GM19025 (cell line): ENCODE measurements around the gene NELFA.

Source experiments
- ATAC-seq: cut with Tn5 transposase; IDR thresholded peaks from one replicate; pipeline ENCODE4 v1.9.1; 2021; ENCODE audit warnings: mild to moderate bottlenecking, low read depth, moderate library complexity; ENCODE audit not compliant: unreplicated experiment

Gene NELFA

DNA sequence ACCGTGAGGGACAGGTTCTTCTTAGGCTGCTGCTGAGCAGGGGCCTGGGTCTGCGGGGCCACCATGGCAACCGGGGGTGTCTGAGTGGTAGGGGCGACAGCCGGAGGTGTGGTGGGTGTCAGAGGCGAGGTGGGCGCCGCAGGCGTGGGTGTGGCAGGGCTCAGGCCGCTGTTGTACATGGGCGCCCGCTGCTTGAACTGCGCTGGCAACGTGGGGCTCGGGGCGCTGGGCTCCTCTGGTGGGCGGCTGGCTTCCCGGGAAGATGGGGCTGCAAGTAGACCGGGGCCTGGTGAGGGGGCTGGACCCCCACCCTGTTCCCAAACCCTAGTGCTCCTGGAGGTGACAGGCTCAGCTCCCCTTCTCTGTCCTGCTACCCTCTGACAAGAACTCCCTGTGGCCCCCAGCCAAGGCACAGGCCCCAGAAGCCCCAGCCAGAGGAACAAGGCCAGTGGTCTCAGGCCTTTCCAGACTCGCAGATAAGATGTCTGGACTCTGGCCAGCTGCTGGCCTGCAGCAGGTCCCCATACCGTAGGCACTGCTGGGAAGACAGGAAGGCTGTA lies 24.8 kb downstream of the NELFA start:
- no peak for ATAC-seq

DNA sequence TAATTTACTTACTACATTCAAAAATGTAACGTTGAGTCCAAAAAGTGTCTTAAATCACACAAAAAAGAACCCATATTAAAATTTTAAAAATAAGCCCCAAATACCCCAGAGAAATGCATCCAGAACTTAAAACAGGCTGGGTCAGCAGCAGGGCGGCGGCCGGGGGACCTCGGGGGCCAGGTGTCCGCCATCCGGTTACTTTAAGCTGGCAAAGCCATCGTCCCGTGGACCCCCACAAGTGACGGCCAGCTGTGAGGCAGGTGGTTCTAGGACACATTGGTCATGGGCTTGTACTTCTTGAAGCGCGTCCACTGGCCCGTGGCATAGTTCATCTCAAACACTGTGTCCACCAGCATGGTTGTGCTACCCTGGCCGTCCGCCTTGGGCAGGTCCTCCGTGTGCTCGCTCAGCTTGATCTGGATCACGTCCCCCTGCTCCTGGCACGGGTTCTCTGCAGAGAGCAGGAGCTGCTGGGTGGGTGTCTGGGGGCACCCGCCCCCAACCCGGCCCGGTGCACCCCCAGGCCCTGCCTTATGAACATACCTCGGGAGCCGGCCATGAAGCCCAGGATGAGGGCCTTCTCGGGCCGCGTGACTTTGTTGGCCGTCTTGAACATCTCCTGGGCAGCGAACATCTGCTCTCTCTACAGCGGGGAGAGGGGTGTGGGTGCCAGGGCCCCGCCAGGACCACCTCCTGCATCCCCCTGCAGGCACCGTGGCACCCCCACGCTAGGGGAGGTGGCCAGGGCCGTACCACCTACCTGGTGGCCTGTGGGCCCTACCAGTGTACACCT lies 25.5 kb downstream of the NELFA start:
- ATAC-seq: no peak

DNA sequence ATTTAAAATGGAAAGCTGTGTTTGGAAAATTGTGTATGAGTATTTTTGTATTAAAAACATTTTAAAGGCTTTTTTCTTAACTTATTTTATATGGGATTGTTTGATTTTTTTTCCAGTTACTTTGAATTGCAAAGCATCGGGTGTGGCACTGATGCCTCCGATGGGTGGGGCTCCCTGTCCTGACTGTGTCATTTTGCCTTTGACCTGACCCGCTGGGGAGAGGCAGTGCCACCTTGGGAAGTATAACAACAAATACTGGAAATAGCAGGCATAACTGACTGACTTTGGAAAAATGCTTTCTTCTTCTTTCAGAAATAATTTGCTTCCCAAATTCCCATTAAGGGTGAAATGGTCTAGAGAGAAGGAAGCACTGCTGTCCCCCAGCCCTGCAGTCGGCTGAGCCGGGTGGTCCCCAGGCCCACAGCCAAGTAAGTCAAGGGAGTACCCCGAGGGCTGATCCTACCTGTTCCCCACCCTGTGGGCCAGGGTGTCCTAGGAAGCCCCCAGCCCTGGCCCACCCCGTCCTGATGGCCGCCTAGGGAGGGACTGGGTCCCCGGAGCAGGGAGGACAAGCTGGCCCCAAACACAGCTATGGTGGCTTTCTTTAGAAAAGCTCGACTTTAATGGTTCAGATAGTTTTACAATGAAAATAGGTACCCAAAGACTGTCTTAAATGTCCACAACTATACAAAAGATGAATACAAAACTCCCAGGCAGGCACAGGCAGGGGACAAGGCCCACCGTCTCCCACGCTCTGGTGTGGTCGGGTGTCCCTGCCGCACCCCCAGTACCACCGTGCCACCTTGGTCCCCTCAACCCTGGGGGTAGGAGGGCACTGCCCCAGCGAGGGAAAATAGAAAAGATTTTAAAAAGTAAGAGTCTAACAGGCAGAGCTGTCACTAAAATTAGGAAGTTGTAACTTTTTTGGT lies 26.4 kb downstream of the NELFA start:
- no peak for ATAC-seq

DNA sequence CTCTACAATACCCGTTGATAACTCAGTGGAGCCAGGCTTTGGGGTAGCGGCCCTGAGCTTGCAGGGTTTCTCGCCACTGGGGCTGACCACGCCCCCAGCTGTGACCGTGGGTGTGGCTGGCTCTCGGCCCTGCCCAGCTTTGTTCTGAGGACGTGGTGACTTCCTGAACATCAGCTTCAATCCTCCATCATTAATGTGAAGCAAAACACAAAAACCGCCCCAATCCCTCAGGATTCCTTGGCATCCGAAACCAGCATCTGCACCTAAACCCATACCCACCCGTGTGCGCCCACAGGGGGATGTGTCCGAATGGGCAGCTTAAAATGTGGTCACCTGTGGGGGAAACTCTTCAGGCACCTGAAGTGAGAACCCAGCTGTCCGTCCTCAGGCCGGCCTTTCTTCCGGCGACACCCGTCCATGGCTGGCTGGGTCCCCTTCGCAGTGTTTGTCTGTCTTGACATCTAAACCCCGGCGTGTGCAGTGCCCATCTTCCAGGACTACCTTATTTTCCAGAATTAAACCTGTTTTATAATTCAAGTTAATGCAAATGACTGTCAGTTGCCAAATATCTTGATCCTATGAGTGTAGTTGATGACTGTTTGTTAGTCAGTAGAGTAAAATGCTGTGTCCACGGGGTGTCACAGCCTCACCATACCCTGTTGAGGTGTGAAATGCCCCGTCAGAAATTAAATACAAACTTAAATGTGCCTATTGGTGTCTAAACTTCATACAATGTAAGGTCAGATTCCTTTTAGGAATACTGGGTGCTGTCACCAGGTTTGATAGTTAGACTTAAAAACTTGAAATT lies 27.3 kb downstream of the NELFA start:
- no peak for ATAC-seq

DNA sequence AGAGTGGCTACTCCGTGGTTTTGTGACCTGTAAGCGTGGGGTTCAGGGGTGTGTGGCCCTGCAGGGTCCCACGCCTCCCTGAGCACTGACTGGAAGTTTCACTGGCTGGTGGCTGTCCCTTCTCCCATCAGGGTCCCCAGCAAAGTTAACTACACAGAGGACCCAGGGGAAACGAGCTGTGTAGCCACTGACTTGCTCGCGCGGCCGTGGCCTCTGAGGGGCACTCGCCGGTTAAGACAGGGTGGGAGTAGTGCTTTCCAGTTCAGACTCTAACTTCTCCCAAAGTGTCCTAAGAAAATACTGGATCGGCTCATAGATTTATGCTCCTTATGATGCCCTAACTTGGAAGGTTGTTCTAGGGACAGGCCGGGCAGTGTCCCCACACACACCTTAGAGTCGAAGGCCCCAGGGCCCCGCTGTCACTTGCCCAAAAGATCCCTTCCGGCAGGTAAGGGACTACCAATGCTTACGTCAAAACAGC lies 28.2 kb downstream of the NELFA start:
- ATAC-seq: no peak

DNA sequence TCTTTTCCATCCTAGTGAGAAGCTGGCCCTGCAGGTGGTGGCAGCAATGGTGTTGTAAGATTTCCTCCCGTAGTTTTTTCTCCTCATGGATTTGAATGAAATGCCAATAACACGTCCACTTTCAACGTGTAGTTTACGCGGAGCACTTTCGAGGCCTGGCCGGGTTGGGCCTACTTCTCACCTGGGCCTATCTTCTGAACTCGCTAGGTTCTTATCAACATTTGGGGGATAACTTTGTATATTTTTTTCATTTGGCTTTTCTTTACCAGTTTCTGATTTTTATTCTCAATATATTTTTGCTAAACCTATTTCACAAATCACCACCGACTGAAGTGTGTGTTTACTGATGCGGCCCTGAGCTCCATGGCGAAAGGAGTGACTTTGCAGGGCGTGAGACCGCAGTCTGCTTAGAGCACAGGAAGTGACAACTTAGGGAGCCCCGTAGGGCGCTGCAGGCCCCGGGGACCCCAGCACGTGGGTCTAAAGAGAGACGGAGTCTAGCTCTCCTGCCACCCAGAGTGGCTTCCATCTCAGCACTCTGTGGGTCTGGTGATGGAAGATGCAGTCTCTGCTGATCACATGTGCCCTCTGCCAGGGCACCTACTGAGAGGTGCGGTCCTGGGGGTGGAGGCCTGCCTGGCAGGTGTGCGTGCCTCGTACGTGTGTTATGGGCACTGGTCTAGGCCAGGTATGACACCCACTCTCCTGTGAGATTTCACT lies 29.1 kb downstream of the NELFA start:
- no peak for ATAC-seq

DNA sequence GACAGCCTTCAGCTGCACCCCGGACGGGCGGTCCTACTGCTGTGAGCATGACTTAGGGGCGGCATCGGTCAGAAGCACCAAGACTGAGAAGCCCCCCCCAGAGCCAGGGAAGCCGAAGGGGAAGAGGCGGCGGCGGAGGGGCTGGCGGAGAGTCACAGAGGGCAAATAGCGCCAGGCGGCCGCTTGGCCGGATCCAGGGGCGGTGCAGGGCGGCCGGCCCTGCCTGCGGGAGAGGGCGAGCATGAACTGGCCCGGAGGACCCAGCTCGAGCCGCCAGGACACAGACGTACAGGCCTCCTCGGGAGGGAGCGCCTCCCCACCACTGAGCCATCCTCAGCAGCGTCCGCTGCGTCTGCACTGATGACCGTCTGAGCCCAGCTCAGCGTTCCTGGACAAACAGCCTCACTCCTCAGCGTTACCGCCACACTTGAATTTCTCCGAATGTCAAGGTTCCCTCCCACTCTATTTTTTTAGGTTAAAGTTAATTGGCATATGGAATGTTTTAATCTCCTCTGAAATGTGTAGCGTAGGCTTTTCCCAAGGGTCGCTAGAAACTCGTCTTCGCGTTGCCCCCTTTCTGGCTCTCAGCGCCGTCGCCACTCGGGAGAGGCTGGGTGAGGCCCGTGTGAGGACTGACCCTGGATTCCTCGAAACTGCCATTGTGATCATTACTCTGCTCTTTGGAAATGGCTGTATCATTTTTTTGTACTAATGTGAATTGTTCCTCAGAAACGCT lies 29.9 kb downstream of the NELFA start:
- ATAC-seq: no peak

DNA sequence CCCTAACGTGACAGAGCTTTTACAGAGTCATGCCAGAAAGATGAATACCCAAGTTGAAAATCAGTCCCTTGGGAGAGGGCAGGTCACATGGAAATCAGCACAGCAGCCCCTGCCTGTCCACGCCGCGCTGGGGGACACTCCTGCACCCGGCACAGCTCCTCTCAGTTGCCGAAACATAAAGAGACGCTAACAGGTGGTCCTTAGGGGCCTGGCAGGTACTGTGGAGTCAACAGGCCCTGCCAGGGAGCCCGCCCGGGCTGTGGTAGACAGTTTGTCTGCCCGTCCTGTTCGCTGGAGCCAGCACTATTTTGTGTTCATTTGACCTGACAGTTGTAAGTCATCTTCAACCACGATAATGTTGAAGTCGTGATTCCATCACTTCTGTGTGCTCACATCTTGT lies 30.5 kb downstream of the NELFA start:
- no peak for ATAC-seq

DNA sequence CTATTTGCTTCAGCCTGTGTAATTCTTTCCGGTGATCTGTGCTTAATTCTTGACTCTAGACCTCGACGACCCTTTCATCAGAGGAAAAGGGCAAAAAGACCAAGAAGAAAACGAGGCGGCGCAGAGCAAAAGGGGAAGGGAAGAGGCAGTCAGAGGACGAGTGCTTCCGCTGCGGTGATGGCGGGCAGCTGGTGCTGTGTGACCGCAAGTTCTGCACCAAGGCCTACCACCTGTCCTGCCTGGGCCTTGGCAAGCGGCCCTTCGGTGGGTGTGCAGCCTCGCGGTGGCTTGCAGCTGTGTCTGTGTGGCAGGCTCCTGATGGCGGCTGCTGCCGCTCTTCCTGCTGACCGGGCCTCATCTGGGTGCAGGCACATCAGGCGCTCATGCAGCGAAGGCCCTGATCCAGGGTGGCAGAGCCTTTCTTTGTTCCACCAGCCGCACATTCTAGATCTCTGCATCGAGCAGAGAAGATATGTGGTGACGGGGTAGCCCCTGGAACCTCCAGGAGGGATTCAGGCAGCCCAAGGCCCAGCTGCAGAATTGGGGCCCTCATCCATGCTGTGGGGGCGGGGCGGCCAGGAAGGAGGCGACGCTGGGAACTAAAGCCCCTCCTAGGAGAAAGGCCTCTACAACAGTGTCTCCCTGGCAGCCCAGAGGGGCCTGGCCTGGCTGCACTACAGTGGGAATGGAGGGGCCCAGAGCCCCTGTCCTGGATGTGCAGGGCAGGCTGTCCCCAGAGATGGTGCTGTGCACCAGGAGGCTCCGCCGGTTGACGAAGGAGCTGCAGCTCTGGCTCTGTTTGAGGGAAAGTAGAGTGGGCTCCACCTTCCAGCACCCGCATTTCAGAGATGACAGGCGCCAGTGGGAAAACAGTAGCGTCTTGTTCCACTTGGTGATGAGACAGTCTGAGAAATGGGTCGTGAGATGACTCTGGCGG lies 32.1 kb downstream of the NELFA start:
- no peak for ATAC-seq

DNA sequence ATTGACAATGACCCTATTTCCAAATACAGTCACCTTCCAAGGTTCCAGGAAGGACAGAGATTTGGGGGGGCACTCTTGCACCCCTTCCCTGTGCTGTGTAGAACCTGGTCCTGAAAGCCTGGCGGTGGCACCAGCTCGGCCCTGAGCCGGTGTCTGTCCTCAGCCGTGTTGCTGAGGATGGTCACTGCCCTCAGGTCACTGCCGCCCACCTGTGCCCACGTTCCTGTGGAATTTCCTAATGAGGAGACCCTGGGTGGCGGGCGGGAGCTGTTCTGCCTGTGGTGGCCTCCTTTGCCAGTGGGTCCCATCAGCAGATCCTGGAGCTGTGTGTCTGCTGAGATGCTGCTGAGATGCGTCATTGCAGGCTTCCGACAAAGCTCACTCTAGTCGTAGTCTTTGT lies 32.9 kb downstream of the NELFA start:
- no peak for ATAC-seq

DNA sequence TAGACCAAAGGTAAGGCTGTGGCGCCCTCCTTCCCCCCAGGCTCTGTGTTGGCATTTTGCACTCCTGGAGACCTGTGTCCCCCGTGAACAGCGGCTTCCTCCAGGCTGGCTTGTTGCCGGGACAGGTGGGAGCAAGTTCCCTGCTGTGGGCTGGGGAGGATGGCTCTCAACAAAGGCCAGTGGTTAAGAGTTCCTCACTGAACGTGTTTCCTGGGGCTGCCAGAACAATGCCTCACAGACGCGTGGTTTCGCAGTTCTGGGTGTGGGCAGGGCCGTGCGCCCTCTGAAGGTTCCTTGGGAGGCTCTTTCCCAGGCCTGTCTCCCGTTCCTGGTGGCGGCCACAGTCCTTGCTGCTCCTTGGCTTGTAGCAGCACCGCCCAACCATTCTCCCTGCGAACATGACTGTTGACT lies 33.4 kb downstream of the NELFA start:
- ATAC-seq: no peak

DNA sequence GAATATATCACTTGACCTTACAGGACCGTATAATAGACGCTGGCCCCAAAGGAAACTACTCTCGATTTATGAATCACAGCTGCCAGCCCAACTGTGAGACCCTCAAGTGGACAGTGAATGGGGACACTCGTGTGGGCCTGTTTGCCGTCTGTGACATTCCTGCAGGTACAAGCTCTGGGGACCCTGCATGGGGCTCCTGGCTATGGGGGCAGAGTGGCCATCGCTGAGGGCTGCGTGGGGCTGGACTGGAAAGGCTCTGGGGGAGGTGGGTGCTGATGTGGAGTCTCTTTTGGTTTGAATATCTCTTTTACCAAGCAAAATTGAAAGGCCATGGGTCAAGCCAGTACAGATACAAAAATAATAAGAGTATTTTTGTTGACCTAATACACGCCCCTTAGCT lies 33.9 kb downstream of the NELFA start:
- no peak for ATAC-seq

DNA sequence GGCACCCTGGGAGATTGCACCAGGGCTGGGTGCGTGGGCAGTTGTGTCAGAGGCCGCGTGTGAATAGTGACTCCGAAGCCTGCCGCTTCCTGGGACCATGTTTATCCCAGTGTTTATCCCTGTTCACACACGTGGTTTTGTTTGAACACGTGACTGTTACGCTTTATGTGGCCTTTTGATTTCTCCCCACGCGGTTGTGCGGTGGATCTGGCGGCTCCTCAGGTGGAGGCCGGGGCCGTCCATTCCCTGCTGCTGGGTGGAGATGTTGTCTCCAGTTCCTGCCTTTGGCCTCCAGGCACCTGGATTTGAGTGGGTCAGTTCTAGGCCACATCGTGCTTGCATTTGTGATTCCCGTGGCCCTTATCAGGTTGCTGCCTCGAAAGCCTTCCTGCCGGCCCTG lies 35.1 kb downstream of the NELFA start:
- ATAC-seq: no peak

DNA sequence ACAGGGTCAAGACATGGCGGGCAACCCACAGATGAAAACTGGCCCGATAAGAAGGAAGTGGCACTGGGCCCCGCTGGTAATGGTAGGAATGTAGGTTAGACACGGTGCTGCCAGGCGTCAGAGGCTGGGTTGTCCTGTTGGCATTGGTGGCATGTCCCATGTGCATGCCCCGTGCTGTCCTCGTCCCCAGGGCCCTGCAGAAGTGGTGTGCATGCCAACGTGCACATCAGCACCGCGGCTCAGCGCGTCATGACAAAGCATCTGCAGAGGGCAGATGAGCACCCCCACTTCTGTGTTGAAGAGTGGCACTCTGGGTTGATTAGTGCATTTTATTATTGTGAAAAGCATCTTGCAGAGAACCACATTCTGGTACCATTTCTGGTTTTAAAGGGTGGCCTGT lies 35.6 kb downstream of the NELFA start:
- ATAC-seq: no peak

DNA sequence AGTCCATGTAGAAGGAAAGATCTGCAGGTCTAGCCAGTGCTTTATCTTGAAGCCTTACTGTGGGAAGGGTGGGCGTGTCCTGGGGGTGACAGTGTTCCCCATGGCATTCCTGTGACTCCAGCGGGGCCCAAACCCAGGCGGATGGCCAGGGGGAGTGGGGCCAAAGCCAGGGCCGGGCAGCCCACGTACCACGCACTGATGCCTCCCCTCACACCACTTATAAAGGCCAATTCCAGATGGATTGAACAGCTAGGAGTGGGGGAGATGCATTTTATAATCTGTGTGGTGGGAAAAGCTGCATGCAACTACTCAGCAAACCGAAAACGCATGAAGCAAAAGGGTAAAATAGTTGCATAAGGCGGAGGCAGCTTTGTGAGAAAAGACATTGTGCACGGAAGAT lies 36.4 kb downstream of the NELFA start:
- ATAC-seq: no peak

DNA sequence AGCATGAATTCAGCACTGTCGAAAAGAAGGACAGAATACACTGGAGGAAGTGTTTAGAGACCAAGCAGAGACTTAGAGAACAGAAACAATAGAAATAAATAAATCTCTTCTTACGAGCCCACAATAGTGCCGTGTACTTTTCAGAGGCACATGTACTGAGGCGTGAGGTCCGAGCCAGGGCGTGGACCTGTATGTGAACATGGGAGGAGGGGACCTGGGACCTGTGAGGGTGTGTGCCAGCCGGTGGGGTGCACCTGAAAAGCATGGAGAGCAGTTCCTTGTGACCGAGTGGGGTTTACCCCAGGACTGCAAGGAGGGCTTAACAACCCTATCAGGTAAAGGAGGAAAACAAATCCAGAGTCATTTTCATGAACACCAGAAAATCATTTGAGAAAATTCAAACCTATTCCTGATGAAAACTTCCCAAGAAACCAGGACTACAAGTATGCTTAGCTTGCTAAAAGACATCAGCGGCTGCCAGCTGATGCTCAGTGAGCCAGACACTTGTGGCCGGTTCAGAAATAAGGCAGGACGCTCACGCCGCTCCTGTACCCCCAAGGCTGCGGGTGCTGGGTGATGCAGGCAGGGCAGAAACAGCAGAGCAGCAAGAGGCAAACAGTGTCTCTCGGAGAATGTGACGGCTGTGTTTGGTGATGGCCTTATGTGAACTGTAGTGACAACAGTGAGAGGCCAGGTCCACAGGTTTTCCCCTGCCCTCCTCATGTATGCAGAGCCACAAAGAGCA lies 37.1 kb downstream of the NELFA start:
- ATAC-seq: no peak

DNA sequence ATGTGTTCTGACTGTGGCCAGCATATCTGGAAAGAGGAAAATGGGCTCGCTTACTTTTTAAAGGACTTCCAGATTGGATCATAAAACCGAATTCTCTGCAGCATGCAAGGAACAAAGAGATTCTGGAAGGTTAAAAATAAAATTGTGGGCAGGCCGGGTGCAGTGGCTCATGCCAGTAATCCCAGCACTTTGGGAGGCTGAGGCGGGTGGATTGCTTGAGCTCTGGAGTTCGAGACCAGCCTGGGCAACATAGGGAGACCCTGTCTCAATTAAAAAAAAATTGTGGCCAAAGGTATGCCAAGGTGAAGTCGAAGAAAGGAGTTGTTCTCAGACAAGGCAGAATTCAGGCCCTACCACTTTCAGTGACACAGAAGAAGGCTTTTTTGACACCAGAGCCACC lies 37.8 kb downstream of the NELFA start:
- no peak for ATAC-seq
